Measurements from ENCODE around the gene GHDC.

DNA sequence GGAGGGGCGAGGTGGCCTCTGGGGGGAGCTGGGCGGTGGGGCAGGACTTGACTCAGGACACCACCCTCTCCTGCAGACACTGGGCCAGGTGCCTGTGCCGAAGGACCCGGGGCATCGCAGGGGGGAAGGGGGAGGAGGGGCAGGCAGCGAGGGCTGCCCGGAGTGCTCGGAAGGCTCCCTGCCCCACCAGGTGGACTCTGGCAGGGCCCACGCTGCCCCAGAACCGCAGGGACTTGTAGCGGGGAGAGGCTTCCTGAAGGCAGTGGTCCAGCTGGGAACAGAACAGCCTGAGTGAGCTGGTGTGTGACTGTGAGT, 4.7 kb downstream of the GHDC start:
- TF ChIP-seq CTCF (optimal IDR thresholded peaks at IDR 0.05 in 1 of 3, IDR thresholded peaks at IDR 0.05 in 1 of 3, conservative IDR thresholded peaks at IDR 0.05 in 1 of 3; ENCODE audit: extremely low read depth in 1 of 3, insufficient read depth in 2 of 3, low read length in 3 of 3), result no peak
- no peak for TF ChIP-seq EZH2 (IDR thresholded peaks at IDR 0.05; ENCODE audit: low read length)
